Putamen (tissue), 1 donor: ENCODE results near the gene CLIP3.
"Not testable (repeated sequence)": the region's sequence is repeated elsewhere in the genome, so short reads cannot be mapped to it uniquely, and the experiment has no call there.

Experiments
- DNase-seq: peaks from one replicate; pipeline ENCODE4 v3.0.0-alpha.2; 2016; ENCODE audit warnings: low spot score

The CLIP3 gene

DNA sequence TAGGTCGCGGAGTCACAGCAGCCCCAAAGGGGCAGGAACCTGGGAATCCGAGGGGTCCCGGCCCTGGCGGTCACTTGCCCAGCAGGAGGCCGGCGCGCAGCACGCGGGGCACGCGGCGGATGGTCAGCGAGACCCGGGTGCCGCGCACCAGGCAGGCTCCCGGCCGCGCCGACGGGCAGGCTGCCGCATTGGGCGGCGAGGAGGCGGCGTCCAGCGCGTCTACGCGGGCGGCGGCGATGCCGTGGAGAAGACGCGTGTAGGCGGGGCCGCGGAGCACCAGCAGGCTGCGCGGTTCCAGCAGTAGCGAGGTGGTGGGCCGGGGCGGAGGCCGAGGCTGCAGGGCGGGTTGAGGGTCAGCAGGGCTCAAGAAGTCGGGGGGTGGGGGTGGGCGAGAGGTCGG is 23.5 kb downstream of the CLIP3 start:
- no peak for DNase-seq

DNA sequence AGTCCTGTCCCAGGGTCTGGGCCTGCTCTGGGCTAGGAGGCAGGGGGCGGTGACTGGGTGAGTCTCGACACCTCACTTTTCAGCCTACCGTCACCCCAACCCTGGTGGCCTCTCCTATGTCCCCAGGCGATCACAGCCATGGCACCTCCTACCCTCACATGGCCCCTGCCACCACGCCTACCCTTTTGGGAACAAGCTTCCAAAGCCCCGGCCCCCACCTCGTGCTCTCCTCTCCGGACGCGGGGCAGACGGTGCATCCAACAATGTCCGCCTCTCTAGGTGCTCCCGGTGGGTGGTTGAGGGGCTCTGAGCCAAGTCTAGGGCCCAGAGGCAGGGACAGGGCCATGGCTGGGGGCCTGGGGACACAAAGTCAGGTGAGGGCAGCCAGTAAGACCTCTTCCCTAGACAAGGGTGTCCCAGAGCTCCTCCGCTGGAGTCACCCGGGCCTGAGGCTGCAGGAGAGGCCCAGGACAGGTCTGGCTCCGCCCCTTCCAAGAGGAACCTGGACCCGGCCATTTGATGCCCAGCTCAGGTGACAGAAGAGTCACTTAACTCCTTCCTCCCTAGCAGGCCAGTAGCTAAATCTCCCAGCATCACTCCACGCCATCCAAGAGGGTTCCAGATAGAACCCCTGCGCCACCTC is 24.2 kb downstream of the CLIP3 start, which contains the start of gene SYNE4:
SYNE4 (minus strand) TSS at position 478 of the 643 bp plus-strand sequence; CDS start at position 346, 132 bp downstream.
- DNase-seq: no peak

DNA sequence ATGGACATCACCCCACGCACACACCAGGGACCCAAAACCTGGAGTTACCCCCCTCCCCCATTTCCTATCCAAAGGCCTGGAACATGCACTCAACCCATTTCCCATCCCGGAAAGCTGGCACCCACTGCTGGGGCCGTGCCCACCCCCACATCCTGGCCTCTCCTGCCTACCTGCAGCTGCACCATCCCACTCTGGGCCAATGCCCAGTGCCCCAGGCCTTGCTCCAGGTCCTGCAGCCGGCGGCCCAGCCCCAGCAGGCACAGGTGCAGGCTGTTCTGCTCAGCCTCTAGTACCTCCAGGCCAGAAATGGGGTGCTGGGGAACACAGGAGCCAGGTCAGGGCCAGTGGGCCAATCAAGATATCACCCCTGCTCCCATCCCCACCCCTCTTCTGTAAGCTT is 25.7 kb downstream of the CLIP3 start:
- DNase-seq: no peak

DNA sequence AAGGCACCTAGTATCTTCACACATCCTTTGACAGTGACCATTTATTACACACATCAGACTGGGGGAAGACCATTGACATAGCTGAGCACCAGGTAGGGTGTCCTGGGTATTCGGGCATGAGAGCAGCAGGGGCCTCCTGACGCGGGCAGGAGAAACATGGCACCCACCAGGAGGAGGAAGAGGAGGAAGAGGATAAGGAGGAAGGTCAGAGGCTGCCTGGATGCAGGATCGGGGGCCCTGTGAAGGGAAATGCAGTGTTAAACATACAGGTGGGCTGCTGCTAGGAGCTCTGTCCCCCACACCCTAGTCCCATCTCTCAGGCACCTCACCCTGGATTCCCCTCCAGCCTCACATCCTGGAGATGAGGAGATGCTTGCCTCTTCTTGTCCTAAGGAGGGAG is 29.4 kb downstream of the CLIP3 start:
- no peak for DNase-seq

DNA sequence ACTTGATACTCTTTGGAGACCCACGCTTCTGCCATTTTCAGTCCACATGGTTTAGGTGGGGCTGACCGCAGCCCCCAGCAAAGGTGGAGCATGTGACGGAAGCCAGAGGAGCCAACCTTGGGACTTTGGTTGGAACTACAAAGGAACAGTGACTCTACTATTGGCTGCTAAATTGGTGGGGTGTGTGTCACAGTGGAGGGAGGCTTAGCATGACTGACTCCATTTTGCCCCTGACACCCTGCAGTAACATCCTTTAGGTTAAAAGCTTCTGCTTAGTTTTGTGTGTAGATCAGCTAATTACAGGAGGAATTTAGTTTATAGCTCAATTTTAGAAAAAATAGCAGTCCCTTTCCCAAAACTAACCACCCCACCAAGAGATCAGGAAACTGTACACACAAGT is 31.1 kb downstream of the CLIP3 start:
- no peak for DNase-seq

DNA sequence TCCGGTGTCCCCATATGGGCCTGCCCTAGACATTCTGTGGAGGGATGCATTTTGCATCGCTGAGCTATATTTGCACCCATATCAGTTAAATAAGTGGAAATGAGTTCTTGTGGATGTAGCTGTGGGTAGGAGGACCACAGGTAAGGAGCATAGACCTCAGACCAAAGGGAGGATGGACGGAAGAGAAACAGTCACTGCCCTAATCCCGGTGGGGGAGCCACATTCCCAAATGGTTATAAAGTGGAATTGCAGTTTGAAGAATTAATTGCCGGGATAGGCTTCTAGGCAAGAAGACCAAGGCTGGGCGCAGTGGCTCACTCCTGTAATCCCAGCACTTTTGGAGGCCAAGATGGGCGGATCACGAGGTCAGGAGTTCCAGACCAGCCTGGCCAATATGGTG is 35.9 kb downstream of the CLIP3 start:
- no peak for DNase-seq

DNA sequence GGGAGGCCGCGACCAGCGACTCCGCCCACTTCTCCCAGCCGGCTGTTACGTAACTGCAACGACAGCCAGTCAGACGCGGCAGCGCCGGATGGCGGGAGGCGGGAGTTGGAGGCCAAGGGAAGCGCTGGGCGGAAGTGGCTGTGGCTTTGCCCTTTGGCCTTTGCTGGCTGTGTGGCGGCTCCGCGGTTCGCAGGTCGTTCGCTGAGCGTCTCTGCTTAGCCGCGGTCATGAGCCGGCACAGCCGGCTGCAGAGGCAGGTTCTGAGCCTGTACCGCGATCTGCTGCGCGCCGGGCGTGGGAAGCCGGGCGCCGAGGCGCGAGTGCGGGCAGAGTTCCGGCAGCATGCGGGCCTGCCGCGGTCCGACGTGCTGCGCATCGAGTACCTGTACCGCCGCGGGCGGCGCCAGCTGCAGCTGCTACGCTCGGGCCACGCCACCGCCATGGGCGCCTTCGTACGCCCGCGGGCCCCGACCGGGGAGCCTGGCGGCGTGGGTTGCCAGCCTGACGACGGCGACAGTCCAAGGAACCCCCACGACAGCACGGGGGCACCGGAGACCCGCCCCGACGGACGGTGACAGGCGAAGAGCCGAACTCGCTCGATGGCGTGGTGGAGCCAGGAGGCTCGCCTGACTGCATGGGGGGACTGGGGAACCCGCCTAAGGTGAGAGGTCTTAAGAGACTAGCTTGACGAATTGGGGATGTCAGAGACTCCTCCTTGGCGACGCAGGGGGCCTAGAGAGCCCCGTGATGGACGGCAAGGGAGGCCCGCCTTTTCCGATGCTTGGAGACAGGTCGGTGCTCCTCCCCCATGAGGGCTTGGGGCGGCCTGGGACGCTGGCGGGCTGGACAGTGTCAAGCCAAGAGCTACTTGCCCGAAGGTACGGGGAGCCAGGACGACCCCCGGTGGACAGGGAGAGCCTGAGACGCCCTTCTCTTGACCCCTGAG is 37.4 kb downstream of the CLIP3 start, which contains the start of gene SDHAF1:
SDHAF1 (plus strand) TSS at position 141 of the 946 bp plus-strand sequence; CDS start at position 228, 87 bp downstream.
- DNase-seq: peak; percentile 96

DNA sequence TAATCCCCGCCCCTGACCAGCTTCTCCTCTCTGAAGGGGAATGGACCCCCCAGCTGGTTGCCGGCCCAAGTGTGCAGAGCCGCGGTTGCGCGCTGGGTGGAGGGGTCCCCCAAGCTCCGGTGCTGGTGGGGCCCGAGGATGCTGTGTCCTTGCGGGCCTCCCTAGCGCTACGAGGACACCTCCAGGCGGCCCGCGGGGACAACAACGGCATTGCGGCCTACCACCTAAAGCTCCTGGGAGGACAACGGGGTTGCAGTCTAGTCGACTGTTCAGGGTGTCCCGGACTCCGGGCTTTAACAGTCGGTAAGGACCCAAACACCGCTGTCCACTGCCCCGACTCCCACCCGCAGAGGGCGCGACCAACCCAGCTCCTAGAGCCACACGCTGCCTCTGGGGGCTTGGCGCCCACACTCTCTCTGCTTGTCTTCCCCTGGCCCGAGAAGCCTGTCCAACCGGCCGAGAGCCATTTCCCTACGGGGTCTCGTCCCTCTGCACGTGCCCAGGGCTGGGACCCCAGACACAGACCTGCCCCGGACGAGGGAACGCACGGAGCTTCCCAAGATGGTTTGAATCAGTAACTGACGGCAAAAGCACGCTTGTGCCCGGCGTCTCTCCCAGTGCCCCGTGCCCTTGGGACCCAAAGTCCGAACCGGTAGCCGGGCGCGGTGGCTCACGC is 38.6 kb downstream of the CLIP3 start:
- DNase-seq: no peak

DNA sequence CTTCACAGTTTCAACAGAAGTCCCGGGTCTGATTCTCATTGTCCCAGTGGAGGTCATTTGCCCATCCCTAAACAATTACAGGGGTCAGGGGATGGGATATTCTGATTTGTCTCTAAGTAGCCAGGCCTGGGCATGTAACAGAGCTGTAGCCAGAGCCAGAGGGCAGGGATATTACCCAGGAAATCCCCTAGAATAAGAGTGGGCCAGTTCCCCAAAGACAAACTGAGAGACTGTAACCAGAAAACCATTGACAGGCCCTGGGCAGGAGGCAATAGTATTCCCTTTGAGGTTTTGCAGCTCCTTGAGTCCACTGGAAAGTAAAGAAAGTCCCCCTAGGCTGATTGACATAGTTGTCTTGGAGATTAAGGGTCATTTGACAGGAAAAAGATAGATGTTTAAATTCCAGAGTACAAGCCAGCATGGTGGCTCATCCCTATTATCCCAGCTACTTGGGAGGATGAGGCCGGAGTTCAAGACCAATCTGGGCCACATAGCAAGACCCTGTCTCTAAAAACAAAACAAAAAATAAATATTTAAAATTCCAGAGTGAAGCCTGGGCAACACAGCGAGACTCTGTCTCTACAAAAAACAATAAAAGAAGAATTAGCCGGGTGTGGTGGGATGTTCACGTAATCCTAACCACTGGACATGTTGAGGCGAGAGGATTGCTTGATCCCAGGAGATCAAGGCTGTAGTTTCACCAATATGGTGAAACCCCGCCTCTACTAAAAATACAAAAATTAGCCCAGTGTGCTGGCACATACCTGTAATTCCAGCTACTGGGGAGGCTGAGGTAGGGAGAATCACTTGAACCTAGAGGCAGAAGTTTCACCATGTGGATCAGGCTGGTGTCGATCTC is 39.5 kb downstream of the CLIP3 start:
- DNase-seq: no peak

DNA sequence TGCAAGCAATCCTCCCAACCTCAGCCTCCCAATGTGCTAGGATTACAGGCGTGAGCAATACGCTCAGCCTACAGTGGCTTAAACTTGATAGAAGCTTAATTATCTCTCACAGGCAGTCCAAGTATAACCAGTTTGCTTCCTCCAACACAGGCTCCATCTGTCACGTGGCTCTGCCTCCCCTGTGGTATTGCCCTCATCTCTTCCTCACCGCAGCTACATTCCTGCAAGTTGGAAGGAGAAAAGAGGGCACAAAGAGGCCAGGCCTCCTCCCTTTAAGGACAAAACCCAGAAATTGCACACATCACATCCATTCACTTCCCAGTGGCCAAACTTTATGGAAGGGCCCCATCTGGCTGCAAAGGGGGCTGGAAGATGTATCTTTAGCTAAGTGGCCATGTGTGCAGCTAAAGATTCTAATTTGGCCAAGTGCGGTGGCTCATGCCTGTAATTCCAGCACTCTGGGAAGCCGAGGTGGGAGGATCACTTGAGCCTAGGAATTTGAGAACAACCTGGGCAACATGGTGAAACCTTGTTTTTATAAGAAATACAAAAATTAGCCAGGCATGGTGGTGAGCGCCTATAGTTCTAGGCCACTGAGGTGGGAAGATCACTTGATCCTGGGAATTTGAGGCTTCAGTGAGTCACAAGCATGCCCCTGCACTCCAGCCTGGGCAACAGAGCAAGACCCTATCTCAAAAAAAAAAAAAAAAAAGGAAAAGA is 40.8 kb downstream of the CLIP3 start:
- no peak for DNase-seq

DNA sequence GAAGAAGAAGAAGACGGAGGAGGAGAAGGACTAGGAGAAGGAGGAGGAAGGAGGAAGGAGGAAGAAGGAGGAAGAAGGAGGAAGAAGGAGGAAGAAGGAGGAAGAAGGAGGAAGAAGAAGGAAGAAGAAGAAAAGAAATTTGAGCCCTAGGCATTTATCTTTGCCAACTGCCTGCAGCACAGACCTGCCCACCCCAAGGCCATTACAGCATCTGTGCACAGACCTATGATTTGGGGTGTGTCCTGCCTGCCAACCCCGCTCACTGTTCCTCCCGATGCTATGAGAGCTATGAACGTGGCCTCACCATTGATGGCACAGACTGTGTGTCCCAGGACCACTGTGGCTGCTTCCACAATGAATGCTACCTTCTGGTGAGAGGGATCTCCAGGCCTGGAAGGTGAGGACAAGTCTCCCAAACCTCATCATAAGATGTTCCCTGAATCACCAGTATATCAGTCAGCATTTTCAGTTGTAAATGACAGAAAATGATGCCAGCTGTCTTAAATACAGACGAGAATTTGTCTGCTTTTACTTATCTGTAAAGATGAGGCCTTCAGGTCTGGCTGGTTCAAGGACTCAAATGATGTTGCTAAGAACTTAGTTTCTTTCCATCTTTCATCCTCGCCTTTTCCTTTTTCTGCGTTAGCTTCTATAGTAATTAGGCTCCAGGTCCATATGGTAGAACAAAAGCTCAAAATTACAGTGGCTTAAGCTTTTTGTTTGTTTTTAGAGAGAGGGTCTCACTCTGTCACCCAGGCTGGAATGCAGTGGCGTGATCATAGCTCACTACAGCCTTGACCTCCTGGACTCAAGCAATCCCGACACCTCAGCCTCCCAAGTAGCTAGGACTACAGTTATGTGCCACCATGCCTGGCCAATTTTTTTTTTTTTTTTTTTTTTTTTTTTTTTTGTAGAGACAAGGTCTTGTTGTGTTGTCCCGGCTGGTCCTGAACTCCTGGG is 41.6 kb downstream of the CLIP3 start:
- no peak for DNase-seq

DNA sequence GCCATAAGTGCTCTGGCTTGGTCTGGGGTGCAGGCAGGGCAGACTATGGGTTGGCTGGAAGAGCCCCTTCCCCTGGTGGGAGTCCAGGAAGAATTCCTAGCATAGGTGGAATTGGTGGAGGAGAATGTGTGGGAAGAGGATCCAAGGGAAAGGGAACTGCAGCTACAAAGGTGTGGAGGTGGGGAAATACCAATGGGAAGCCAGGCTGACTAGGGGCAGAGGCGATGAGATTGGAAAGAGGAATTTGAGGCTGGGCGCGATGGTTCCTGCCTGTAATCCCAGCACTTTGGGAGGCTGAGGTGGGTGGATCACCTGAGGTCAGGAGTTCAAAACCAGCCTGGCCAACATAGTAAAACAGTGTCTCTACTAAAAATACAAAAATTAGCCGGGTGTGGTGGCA is 42.5 kb downstream of the CLIP3 start:
- no peak for DNase-seq

DNA sequence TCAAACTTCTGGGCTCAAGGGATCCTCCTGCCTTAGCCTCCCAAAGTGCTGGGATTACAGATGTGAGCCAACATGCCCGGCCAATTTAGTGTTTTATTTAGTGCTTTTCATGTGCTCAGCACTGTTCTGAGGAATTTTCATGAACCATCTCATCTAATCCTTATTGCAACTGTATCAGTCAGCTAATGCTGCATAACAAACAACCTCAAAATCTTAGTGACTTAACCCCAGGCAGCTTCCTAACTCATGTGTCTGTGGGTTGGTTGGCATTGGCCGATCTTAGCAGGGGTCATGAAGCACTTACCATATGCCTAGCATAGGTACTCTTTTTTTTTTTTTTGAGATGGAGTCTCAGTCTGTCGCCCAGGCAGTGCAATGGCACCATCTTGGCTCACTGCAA is 43.8 kb downstream of the CLIP3 start:
- no peak for DNase-seq

DNA sequence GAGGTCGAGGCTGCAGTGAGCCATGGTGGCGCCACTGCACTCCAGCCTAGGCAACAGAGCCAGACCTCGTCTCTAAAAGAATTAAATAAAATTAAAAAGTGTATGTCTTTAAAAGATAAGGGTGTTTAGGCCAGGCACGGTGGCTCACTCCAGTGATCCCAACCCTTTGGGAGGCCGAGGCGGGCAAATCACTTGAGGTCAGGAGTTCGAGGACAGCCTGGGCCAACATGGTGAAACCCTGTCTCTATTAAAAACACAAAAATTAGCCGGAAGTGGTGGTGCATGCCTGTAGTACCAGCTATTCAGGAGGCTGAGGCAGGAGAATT is 45.1 kb downstream of the CLIP3 start:
- DNase-seq: no peak

DNA sequence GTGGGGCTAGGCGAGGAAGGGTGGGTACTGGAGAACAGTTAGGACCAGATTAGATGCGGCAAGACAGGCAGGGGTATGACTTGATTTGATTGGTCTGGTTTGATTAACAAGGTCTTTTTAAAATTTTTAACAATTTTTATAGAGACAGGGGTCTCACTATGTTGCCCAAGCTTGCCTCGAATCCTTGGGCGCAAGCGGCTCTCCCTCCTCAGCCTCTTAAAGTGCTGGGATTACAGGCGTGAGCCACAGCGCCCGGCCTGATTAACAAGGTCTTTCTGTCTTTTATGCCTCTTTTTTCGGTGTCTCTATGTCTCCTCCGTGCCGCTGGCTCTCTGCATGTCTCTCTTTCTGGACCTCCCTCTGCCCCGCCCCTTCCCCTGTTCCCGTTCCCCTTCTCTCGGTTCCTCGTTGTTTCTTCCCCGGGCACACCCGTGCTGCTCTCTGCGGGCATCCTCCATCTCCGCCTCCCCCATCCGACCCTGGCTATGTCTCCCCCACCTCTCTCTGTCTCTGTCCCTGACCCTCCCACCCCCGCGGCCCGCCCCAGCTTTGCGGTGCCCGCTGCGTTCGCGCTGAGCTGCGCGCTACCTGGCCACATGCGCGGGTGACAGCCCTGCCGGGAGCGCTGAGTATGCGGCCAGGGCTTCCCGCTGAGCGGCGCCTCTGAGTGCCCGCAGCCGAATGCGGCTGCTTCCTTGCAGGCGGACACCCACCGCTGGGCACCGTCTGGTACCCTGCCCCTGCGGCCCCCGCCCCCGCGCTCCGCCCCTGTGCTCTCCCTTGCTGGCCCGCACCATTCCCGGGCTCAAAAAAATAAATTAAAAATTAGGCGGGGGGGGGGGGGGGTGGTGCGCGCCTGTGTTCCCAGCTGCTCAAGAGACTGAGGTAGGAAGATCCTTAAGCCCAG is 45.8 kb downstream of the CLIP3 start:
- no peak for DNase-seq

DNA sequence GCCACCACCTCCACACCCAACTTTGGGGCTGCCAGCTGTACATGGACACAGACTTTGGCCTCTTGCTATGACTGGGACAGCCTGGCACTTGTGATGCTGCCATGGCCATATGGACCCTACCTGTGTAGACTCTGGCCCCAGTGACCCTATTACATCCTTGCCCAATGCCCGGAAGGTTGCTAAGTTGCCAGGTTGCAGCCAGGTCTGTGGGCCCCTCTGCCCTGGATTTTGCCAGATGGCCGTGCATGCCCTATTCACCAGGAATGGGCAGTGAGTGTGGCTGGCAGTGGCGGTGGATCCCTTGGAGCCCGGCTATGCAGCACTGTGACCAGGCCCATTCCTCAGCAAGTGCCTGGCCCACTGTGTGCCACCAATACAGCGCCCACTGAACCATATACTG is 46.6 kb downstream of the CLIP3 start:
- no peak for DNase-seq

DNA sequence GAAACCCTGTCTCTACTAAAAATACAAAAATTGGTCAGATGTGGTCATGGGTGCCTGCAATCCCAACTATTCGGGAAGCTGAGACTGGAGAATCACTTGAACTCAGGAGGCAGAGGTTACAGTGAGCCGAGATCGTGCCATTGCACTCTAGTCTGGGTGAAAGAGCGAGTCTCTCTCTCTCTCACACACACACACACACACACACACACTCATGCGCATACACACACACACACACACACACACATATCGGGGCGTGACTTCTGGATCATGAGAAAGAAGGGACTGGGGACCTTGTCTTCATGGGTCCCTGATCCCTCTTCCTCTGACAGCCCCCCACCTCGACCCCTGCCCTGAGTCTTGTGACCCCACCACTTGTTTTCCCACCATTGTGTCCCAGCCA is 49.5 kb downstream of the CLIP3 start:
- no peak for DNase-seq

DNA sequence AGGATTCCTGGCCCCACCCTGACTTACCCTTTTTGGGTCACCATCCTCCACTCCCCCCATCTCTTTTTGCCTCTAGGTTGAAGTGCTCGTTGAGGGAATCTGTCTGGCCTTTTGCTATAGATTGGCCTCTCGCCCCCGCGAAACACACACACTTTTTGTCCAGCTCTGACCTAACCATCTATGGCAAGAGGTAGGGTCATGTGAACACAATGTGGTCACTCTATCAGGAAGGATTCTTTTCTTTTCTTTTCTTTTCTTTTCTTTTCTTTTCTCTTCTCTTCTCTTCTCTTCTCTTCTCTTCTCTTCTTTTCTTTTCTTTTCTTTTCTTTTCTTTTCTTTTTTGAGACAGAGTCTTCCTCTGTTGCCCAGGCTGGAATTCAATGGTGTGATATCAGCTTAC is 51.7 kb downstream of the CLIP3 start:
- DNase-seq: not testable (repeated sequence)

DNA sequence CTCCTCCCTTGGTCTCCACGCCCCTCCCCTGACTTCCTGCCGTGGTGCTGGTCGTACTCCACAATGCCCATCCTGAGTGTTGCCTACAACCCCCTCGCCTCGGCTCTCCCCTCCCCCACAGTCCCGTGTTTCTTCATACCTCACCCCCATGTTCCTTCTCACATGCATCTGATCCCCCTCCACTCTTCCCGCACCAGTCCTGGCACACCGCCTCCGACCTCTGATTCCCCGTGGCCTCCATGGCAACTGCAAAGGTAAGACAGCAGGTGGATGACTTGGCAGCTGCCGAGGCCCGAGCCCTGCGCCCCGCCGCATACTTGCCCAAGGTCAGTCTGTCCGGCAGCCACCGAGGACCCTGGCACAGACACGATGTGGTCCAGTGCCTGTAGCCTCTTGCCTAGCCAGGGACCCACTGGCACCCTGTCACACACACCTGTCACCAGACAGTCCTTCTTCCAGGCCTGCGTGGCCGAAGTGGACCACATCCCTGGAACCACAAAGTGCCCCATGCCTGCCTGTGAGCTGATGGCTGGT is 53.8 kb downstream of the CLIP3 start:
- no peak for DNase-seq
